GM21717 (cell line): ENCODE results near the gene FYB2.
"Not testable (repeated sequence)": the region's sequence is repeated elsewhere in the genome, so short reads cannot be mapped to it uniquely, and the experiment has no call there.

Experiments
- ATAC-seq: cut with Tn5 transposase; IDR thresholded peaks from one replicate; pipeline ENCODE4 v1.9.1; 2021; ENCODE audit warnings: mild to moderate bottlenecking, moderate library complexity; ENCODE audit not compliant: unreplicated experiment

Gene FYB2

GRCh38 chr1:56798053-56798471, 21.1 kb downstream of the FYB2 start:
- ATAC-seq, result no peak

GRCh38 chr1:56797065-56797685, 22.0 kb downstream of the FYB2 start:
- no peak for ATAC-seq

DNA sequence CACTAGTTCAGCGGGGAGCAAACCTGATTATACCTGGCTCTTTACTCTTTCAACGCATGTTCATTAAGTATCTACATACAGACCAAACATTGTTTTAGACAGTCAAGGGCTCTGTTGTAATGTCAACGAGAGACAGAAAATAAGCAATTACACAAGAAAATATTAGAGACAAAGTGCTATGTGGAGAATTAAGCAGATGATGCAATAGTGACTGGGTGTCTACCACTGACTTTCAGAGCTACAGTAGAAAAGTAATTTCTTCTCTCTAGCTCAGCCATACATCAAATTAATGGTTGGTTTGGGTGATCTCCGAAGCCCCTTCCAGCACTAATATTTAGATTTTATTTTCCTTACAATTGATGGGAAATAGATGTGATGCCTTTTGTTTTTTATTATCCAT, 23.3 kb downstream of the FYB2 start:
- no peak for ATAC-seq

DNA sequence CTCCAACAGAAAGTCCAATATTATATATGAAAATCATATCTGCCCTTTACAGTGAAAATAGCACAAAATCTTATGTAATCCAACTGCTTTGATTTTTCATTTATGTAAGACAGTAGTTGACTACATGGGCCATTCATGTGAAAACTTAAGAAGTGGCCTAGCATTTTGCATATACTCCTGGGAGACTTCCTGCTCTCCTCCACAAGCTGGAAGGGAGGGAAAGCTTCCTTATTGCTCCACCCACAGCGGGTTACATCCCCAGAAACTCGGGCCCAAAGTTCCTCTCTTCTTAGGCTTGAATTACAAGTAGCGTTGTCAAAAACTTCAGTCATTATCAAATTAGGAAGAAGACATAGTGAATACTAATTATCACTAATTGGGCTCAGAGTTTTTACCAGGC, 29.2 kb downstream of the FYB2 start:
- ATAC-seq, result no peak

- ATAC-seq, result no peak
Measured at GRCh38 chr1:56788588-56788987, 30.6 kb downstream of the FYB2 start.

- no peak for ATAC-seq
Measured at GRCh38 chr1:56788102-56788501, 31.1 kb downstream of the FYB2 start.

GRCh38 chr1:56787330-56787729, 31.9 kb downstream of the FYB2 start:
- ATAC-seq, result no peak

DNA sequence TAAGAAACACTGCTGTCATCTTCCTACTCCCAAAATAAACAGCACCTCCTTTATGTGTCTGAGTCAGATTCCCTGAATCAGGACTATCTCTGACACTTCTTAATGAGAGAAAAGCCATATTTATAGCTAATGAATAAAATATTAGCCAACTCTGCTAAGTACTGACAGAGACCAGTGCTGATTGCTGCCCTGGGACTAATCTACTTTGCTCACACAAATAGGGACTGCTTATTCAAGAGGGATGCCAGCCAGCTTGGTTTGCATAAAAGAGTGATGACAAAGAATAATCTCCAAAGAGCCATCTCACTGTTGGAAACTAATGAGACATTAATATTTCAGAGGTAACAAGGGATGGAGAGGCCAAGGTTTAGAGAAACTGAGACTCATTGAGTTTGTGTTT, 36.4 kb downstream of the FYB2 start:
- ATAC-seq, result no peak

GRCh38 chr1:56780826-56781225, 38.4 kb downstream of the FYB2 start:
- no peak for ATAC-seq

DNA sequence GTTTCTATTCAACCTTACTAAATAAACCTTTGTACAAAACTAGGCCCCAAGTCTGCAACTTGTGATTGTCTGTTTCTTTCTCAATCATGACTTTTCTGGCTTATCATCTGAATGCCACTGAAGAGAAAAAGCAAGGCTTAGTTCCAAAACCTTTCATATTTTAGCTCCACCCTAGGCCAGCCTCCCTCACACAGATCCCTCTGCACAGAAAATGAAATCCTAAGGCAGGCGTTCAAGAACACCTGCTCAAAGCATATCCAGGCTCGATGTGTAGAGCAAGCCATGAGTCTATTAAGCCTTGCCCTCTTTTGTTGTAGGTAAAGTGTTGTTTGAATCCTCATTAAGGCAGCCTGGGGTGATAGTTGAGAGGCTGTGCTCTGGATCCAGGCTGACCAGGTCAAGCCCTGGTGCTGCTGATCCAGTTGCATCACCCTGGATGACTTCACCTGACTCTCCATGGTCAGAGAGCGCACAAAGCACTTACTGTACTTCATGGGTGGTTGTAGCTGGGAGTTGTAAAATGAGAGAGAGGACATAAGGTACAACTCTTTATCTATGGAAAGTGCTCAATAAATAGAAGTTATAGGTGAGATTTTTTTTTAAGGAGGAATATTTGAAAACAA, 39.0 kb downstream of the FYB2 start:
- no peak for ATAC-seq

GRCh38 chr1:56777972-56778371, 41.2 kb downstream of the FYB2 start:
- ATAC-seq, result no peak

- not testable (repeated sequence) for ATAC-seq
Measured at GRCh38 chr1:56774732-56775131, 44.5 kb downstream of the FYB2 start.

GRCh38 chr1:56774067-56774609, 45.1 kb downstream of the FYB2 start:
- ATAC-seq, result peak; percentile 86

DNA sequence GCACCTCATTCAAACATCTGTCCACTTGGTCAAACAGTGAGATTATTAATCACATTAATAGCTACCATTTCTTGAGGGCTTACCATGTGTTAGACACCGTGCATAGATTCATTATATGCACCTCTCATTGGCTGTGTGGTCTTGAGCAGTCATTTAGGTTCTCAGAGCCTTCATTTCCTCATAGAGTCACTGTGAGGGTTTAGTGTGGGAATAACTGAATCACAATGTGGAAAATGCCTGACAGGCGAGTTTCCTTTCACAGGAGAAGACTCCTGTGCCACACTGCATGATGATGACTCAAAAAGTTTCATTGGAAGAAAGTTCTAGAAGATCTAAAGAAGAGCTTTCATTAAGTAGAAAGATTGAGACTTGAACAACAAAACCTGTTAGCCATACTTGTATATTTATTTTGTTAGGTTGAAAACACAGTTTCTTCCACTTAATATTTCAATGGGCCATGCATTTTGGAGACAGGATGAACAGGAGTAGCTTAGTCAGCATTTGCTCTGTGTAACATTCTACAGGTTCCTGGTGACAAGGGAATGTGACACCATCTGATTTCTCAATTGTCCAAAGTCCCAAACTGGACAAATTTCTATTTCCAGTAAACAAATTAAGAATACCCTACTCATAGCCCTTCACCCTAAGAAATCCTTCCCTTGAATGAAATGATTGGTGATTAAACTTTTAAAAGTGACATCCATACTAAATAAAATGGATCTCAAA, 45.7 kb downstream of the FYB2 start:
- no peak for ATAC-seq

DNA sequence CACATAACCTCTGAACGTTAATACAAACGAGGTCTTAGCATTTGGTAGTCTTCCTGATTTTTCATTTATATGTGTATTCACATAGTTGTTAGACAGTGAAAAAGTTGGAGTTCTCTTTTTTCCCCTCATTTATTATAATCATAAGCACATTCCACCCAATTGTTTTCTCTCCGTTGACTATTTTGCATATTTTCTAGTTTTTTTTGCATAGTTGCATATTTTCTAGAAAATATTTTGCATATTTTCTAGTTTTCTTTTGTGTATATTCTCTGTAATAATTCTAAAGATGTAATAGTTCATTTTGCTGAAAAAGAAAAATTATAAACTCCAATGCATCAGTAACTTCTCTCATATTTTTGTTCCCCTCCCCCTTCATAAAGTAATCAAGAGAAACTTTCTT, 47.5 kb downstream of the FYB2 start:
- no peak for ATAC-seq

GRCh38 chr1:56758794-56759193, 60.4 kb downstream of the FYB2 start:
- ATAC-seq, result no peak

- no peak for ATAC-seq
Measured at GRCh38 chr1:56758135-56758534, 61.1 kb downstream of the FYB2 start.

DNA sequence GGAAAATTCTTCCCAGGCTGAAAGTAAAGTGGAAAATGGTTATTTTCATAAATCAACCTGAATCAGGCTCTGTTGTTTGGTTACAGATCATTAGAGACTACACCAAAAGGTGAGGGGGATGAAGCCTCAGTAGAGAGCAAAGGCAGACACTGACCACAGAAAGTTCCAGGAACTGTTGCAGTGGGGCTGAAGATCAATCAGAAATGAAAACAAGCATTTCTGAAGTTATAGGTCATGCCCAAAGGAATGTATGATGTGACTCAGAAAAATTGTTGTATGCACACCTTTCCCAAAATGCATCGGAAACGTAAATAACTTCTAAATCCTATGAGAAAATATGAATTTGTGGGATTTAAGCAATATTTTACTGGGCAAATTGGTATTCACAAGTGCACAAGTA, 63.3 kb downstream of the FYB2 start:
- ATAC-seq, result no peak

DNA sequence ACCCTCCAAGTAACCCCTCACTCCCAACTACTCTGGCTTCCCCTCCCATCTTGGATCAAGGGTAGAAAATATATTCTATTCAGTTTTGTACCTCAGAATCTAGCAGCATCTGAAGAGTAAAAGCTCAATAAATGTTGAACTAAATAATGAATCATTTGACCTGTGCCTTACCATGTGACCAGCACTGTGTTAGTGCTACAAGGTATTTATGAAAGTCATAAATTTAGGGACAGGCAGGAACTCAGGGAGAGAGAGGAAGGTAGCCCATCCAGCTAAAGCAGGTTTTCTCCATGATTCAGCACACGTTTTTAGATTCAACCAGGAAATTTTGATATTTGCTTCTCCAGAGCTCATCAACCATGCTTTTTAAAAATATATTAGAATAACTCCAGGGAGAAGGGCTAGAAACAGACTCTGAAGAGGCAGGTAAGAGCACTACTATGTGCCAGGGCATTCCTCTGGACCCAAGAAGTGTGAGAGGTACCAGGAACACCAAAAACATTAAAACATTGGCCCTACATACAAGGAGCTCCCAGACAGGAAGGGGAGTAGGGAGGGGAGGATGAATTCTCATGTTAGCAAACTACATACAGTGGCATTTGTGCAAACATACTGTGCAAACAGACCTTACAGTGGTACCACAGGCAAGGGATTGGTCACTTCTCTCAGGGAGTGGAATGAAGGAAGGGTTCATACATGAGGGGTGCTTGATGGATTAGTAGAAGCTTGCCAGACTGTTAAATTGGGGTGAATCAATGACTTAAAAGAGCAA, 64.3 kb downstream of the FYB2 start:
- no peak for ATAC-seq

DNA sequence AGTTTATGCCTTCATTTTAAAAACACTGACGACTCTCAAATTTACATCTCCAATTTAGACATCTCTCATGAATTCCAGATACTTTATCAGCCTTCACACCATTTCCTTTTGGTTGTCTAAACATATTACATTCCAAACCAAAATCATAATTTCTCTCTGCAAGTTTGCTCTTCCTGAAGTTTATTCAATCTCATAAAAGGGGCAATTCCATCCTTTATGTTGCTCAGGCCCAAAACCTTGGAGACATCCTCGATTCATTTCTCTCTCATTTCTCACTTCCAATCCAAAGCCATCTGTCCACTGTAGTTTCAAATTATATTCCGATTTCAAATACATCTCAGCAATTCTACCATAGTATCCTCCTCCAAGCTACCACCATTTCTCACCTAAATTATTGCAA, 74.0 kb downstream of the FYB2 start:
- no peak for ATAC-seq

- no peak for ATAC-seq
Measured at GRCh38 chr1:56728964-56729363, 90.2 kb downstream of the FYB2 start.
